Colonic mucosa (tissue), 4 donors: ENCODE data around the gene RCOR1. TPM values are rescaled to one million over a fixed set of nuclear protein-coding genes. Genes with fewer than 3 reads are reported as not detected.
A peak's percentile ranks its signal among the peaks of the same experiment; 100 is the strongest.

ENCODE experiments used
- DNase-seq: peaks from one replicate; pipeline ENCODE4 v3.0.0-alpha.2; 2020
- H3K27ac ChIP-seq: fragments of 200-600 bp; one replicate; pipeline ENCODE4 v1.8.0; 2021
- H3K27me3 ChIP-seq: fragments of 200-600 bp; one replicate; pipeline ENCODE4 v1.8.0; 2021
- H3K36me3 ChIP-seq: fragments of 200-600 bp; one replicate; pipeline ENCODE4 v1.8.0; 2021
- H3K4me1 ChIP-seq: fragments of 200-600 bp; one replicate; pipeline ENCODE4 v1.8.0; 2021; ENCODE audit warnings: mild to moderate bottlenecking
- H3K4me3 ChIP-seq: fragments of 200-600 bp; one replicate; pipeline ENCODE4 v1.8.0; 2021
- H3K9ac ChIP-seq, 2 donors: one replicate each; pipeline ENCODE4 v1.7.0; 2013; ENCODE audit warnings: control low read depth in 2 of 2, low read depth in 2 of 2, low read length in 2 of 2
- H3K9me3 ChIP-seq: fragments of 200-600 bp; one replicate; pipeline ENCODE4 v1.8.0; 2021
- intact Hi-C: fragments of 100-400 bp; cut with DNase I; formaldehyde crosslinking; loops from one replicate; pipeline ENCODE4 v1.14.1; 2022
- total RNA-seq, 2 donors: library from RNA; stranded (reverse); fragmentation: NEBNext Ultra II Directional in 1 of 2; extraction: Animal tissue kit (Norgen Biotek cat#: 25700) in 1 of 2; gene quantifications; one replicate each; pipeline ENCODE4 v1.2.1, GENCODE V29; 2021
- TF ChIP-seq, protein P1 (sequence below): fragments of 200-600 bp; IDR thresholded peaks from one replicate; pipeline ENCODE4 v1.8.0; 2022; ENCODE audit warnings: antibody characterized with exemption, mild to moderate bottlenecking
- donor health status: healthy.
- donor health status: DM: no; HTN: no; CAD: no.
- donor health status: DM: no; HTN: no; CAD: no.

The RCOR1 gene
- total RNA-seq, 2 donors from 2014 or later, result 30.0 to 43.2 TPM

- peak overlapping the region; percentile 32 for H3K27ac ChIP-seq
These were observed 103.9 kb downstream of the RCOR1 start for GRCh38 chr14:102696332-102696731.

GRCh38 chr14:102696856-102697495, 104.5 kb downstream of the RCOR1 start:
- Histone ChIP-seq H3K27ac (peak overlapping the region; percentile 32), H3K4me3 (no peak overlapping the region), H3K9ac (no peak overlapping the region), H3K36me3 (no peaks in the 10 kb centered on the region), H3K27me3 (no peaks in the 10 kb centered on the region), H3K4me1 (no peaks in the 10 kb centered on the region), H3K9me3 (no peaks in the 10 kb centered on the region)
- TF ChIP-seq, protein P1, sequence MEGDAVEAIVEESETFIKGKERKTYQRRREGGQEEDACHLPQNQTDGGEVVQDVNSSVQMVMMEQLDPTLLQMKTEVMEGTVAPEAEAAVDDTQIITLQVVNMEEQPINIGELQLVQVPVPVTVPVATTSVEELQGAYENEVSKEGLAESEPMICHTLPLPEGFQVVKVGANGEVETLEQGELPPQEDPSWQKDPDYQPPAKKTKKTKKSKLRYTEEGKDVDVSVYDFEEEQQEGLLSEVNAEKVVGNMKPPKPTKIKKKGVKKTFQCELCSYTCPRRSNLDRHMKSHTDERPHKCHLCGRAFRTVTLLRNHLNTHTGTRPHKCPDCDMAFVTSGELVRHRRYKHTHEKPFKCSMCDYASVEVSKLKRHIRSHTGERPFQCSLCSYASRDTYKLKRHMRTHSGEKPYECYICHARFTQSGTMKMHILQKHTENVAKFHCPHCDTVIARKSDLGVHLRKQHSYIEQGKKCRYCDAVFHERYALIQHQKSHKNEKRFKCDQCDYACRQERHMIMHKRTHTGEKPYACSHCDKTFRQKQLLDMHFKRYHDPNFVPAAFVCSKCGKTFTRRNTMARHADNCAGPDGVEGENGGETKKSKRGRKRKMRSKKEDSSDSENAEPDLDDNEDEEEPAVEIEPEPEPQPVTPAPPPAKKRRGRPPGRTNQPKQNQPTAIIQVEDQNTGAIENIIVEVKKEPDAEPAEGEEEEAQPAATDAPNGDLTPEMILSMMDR, result no peak
- peak; percentile 42 for DNase-seq
- intact Hi-C loops, result loop anchor here (5.0 kb wide), 1 partner anchor 220 kb away; no protein-coding TSS in a partner anchor

More at GRCh38 chr14:102696332-102696731, 103.9 kb downstream of the RCOR1 start:
- no peak overlapping the region for H3K9ac ChIP-seq
- DNase-seq, result peak; percentile 66
- intact Hi-C loops, result loop anchor here (5.0 kb wide), 1 partner anchor 221 kb away; no protein-coding TSS in a partner anchor
- TF ChIP-seq, protein P1, result no peak
- H3K36me3 ChIP-seq, result no peaks in the 10 kb centered on the region
- no peak overlapping the region for H3K4me3 ChIP-seq
- no peaks in the 10 kb centered on the region for H3K9me3 ChIP-seq
- H3K27me3 ChIP-seq, result no peaks in the 10 kb centered on the region
- no peaks in the 10 kb centered on the region for H3K4me1 ChIP-seq

- Histone ChIP-seq H3K9ac (no peak overlapping the region), H3K27me3 (no peaks in the 10 kb centered on the region), H3K27ac (no peak overlapping the region), H3K9me3 (no peaks in the 10 kb centered on the region), H3K36me3 (no peaks in the 10 kb centered on the region), H3K4me1 (no peaks in the 10 kb centered on the region), H3K4me3 (no peak overlapping the region)
- DNase-seq, result no peak
- TF ChIP-seq, protein P1, result no peak
- intact Hi-C loops, result loop anchor here (5.0 kb wide), 1 partner anchor 220 kb away; no protein-coding TSS in a partner anchor
These were observed 105.1 kb downstream of the RCOR1 start for GRCh38 chr14:102697501-102697900.

- no peaks in the 10 kb centered on the region for H3K9me3 ChIP-seq
- intact Hi-C loops, result loop anchor here (5.0 kb wide), 1 partner anchor 218 kb away; no protein-coding TSS in a partner anchor
- no peak overlapping the region for H3K4me3 ChIP-seq
- no peak overlapping the region for H3K9ac ChIP-seq
- DNase-seq, result no peak
- no peak overlapping the region for H3K27ac ChIP-seq
- H3K36me3 ChIP-seq, result no peaks in the 10 kb centered on the region
- H3K4me1 ChIP-seq, result no peaks in the 10 kb centered on the region
- TF ChIP-seq, protein P1, result no peak
- H3K27me3 ChIP-seq, result no peaks in the 10 kb centered on the region
These were observed 107.1 kb downstream of the RCOR1 start for GRCh38 chr14:102699416-102700110.

DNA sequence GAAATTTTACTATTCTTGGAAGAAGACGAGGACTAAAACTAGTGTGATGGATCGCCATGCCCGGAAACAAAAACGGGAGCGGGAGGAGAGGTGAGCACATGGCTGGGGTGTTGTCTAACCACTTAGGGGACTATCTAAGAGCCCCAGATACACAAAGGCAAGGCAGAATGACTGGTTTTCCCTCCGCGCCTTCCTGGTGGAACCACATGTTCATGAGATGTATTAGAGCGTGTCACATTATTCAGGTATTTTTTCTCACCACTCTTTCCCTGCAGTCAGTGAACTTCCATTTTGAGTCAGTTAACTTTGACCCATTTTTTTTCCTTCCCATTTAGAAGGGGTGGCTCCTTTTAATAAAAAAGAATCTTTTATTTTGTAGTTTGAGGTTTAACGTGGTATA, 116.0 kb downstream of the RCOR1 start:
- H3K9me3 ChIP-seq, result no peaks in the 10 kb centered on the region
- no peak overlapping the region for H3K9ac ChIP-seq
- peaks cover 4% of the 10 kb centered on the region for H3K36me3 ChIP-seq

More for the DNA sequence above, 116.0 kb downstream of the RCOR1 start:
- Histone ChIP-seq H3K27ac (no peak overlapping the region), H3K27me3 (no peaks in the 10 kb centered on the region), H3K4me3 (no peak overlapping the region), H3K4me1 (no peaks in the 10 kb centered on the region)
- TF ChIP-seq, protein P1, result no peak
- intact Hi-C loops, result no loop called here
- no peak for DNase-seq
